ENCODE data around the gene MTERF4.

Gene MTERF4

GRCh38 chr2:241084856-241085444, 17.1 kb downstream of the MTERF4 start:
- DNase-seq: no peak

- no peak for DNase-seq
Measured at GRCh38 chr2:241083091-241083415, 19.0 kb downstream of the MTERF4 start.

DNA sequence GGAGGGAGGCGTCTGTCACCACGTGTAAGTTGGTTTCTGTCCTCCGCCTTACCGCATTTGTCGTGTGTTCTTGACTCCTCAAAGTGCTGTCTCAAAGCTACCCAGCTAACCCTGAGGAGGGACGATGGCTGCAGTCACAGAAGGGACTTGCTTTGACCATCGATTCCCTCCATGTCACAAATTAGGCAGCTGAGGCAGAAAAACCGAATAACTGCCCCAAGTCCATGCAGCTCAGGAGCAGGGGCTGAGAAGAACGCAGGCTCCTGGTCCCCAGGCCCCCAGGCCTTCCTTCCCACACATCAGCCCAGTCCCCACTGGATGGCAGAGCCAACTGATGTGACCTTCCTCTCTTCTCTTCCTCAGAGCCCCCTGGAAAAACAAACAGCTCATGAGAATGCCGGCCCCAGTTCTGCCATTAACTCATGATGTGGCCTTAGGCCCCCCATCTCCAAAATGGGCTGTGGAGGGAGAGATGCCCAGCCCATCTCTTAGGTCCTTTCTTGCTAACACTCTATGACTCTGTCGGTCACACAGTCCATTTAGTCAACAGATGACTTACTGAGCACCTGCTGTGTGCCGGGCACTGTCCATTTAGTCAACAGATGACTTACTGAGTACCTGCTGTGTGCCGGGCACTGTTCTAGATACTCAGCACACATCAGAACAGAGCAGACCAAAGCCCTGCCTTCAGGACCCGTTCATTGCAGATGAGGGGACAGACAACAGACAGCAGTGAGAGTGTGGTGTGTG, 19.6 kb downstream of the MTERF4 start:
- no peak for DNase-seq

GRCh38 chr2:241081643-241082340, 20.3 kb downstream of the MTERF4 start:
- DNase-seq: no peak

DNA sequence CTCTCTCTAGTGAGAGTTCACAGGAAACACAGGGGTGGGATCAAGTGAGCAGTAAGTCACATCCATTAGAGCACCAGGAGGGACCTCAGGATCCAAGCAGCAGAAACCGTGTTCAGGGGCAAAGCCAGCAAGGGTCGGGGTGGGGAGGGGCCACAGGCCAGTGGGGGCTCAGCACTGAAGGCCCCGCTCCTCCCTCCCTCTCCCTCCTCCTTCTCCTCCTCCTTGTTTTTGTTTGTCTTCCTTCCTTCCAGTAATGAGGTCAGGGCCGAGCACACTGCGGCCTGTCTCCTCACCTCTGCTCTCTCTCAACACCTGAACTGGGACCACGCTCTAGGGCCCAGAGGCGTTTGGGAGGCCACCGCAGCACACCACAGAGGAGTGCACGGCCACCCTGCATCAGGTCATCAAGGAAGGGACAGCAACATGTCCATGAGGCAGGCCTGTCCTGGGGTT, 20.9 kb downstream of the MTERF4 start:
- no peak for DNase-seq

DNA sequence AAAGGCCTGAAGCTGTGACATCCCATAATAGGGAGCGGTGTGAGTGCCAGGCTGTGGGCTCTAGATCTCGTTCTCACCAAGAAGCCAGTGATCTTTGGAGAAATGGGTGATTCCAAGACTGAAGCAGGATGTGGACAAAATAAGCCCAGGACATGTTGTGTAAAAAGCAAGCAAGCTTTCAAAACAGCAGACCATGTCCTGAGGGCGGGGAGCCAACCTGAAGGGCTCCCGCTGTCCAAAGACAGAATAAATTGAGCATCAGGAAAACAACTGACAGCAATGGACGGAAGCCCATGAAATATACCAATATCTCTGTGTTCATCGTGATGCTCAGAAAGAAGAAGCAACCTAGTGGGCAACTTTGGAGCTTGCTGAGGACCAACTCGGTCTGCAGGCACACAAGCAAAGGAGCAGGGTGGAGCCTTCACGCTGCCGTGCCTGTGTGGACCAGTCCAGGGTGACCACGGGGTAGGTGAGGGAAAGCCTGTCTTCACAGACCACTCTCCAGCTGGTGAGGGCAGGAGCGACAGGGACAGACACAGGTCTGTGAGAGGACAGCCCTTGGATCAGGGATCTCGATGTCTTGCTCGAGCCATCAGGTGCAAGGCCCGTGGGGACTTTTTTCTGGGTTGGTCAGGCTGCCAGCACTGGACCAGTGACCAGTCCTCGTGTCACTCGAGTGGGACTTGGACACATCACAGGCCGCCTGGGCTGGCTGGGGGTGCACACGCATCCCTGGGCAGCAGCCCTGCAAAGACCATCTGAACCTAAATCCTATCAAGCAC, 21.5 kb downstream of the MTERF4 start:
- no peak for DNase-seq

- DNase-seq: no peak
Measured at GRCh38 chr2:241074901-241075540, 27.1 kb downstream of the MTERF4 start.

DNA sequence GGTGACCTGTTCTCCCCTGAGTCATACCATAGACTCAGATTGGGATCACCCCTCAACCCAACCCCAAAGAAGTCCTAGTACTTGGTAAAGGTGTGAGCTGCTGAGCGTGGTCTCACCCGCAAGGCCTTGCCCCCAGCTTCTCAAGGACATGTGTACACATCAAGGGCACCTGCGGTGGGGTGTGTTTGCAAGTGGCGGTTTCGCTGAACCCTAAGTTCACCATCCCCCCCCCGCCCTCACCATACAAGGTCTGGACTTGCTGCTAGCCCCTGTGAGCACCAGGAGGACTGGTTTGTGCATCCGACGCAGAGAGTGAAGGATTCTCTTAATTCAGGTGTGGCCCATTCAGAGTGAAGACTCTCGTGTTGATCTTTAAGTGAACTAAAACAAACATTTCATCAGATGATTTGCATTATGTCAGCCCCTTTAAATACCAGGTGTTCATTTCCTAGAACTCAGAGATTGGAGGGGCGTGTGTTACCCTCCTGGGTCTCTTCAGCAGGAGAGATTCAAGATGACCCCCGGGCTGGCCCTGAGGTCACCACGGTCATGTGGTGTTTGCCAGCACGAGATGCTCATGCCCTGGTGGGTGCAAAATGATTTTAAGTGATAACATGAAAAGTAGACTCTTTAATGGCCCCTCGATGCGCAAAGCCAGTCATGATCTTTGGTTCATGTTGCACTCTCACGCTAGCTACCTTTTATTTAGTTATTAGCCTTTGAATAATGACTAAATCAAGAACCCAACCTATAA, 27.8 kb downstream of the MTERF4 start:
- no peak for DNase-seq

GRCh38 chr2:241073166-241074064, 28.7 kb downstream of the MTERF4 start:
- no peak for DNase-seq

DNA sequence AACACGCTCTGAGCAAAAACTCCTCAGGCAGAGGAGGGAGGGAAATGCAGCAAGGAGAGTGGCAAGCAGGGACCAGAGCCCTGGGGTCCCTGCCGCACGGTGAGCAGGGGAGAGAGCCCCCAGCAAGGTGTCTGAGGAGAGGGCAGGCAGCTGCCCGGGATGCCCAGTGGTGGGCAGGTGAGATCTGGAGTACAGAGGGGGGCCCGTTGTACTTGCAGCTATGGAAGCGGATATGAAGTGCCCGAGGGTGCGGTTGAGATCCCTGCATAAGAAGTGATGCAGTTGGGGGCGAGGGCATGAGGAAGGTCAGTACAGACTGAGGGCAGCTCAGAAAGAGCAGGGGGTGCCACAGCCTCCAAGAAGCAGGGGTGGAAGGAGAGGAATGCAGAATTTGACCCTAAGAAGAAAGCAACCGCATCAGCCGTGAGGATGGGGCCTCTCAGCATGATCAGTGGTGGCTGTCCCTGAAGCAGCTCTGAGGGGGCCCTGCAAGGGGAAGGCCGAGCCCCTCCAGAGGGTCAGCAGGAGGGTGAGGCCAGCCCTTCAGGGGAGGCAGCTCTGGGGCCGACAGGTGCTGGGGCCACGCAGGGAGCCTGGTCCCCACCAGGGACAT, 29.4 kb downstream of the MTERF4 start:
- no peak for DNase-seq

DNA sequence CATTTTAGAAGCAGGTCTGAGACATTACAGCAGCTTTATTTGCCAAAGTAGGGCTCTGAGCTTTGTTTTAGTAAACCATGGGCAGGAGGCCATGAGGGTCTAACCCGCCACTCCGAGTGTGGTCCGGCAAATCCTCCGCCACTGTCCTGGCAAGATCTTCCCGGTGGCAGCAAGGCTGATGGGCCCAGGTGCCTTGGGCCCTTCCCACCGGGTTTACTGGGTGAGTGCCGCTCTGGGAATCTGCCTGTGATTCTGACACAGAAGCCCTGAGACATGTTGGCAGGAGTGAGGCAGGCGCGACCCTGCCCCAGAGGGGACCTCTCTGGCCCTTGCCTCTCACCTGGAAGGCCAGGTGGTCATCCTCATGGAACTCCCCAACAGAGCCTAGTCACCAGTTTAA, 29.9 kb downstream of the MTERF4 start:
- DNase-seq: no peak

GRCh38 chr2:241071677-241072111, 30.4 kb downstream of the MTERF4 start:
- DNase-seq: no peak

GRCh38 chr2:241070811-241071676, 31.0 kb downstream of the MTERF4 start:
- DNase-seq: no peak

DNA sequence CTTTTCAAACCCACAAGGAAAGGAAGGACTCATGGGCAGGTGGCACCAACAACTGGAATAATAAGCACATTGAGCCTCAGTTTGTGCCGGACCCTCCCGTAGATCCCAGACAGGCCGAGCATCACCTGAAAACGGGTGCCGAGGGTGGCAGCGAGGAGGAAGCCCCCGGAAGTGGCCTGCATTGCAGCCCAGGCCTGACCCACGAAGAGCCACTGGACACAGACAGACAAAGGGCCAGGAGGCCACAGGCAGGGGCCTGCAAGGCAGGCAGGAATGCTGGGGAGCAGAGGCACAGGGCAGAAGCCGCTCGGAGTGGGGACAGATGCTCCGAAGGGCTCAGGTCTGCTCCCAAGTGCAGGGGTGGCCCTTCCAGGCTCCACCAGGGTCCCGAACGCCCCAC, 31.7 kb downstream of the MTERF4 start:
- DNase-seq: no peak

DNA sequence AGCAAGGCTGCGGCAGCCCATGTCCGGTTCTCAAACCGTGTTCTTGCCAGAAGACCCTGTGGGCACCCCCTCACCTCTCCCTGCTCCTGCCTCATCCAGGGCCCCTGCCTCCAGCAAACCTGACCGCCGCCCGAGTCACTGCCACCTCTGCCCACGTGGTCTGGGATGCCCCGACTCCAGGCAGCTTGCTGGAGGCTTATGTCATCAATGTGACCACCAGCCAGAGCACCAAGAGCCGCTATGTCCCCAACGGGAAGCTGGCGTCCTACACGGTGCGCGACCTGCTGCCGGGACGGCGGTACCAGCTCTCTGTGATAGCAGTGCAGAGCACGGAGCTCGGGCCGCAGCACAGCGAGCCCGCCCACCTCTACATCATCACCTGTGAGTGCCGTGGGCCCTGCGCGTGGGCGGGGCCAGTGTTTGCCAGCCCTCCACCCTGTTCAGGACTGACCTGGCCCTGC, 32.2 kb downstream of the MTERF4 start:
- no peak for DNase-seq

DNA sequence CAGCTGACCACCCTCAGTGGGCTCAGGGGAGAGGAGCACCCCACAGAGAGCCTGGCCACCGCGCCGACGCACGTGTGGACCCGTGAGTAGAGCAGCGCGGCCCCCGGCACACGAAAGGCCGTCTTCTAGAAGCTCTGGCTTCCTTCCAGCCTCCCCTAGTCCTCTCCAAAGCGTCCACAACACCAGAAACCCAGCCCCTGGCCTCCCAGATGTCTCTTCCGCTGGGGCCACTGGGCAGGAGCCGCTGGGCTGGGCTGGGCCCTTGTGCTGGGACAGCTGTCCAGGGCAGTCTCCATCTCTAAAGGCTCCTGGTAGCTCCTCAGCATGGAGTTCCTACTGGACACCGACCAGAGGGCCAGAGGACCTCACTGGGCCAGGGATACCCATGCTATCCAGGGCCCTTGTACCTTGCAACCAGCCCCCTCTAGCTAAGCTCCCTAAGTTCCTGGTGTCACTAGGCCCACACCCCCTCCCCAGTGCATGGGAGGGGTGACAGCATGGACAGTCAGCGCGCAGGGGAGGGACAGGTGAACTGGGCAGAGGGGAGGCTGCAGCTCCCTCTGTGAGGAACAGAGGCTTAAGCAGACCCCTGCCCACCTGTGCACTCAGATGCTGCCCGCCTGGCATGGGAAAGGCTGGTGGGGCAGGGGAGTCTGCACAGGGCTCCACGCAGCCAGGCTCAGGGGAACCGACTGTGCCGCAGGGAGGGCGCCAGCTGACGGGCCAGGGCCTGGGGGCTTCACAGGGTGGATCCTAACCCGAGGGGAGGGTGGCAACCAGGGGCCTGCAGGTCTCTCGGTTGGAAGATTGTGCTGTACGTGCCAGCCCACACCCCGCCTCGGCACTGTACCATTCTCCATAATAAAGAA, 32.9 kb downstream of the MTERF4 start:
- DNase-seq: no peak

- DNase-seq: no peak
Measured at GRCh38 chr2:241068136-241068941, 33.7 kb downstream of the MTERF4 start.
